Astrocyte of the spinal cord (primary cell): ENCODE results near the gene DNAH3.
A peak's percentile ranks its signal among the peaks of the same experiment; 100 is the strongest.
"Not testable (repeated sequence)": the region's sequence is repeated elsewhere in the genome, so short reads cannot be mapped to it uniquely, and the experiment has no call there.

Source experiments
- DNase-seq: peaks from one replicate; pipeline ENCODE4 v3.0.0; 2011; ENCODE audit warnings: low read depth, low spot score
- H3K4me3 ChIP-seq: 2 replicates; pipeline ENCODE4 v1.5.1; 2011; ENCODE audit warnings: low read depth, mild to moderate bottlenecking, low read length, moderate library complexity
- in situ Hi-C: cut with HindIII; loops from 2 replicates; pipeline ENCODE4 v1.10.0; 2017; ENCODE audit warnings: low sequenced_read_pairs
- TF ChIP-seq, protein P1 (sequence below): IDR thresholded peaks from 2 replicates; pipeline ENCODE4 v1.5.1; 2012; ENCODE audit warnings: low read depth, mild to moderate bottlenecking, low read length, inconsistent platforms

The DNAH3 gene

DNA sequence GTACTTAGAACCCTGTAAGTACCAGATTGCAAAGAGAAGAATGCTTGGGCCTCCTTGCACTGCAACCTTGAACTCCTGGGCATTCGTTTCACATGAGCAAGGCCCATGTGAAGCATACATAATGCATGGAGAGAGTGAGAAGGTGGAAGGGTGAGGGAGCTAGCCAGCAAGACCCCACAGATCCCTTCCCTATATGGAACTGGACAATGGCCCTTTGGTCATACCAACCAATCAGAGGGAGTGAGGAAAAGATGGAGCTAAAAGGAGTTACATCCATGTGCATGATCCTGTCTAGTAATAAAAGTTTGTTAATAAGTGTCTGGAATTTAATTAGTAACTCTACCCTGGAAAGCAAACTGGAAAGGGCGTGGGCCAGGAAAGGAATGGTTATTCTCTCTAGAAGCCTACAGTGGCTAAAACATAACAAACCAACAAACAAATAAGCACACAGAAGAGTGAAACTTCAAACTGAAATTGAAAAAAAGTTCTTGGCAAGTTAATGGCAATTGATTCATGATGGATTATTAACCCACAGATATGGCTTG, 29.6 kb downstream of the DNAH3 start:
- no peak for DNase-seq
- in situ Hi-C loops, result no loop called here
- no peak overlapping the region for H3K4me3 ChIP-seq
- TF ChIP-seq, protein P1, sequence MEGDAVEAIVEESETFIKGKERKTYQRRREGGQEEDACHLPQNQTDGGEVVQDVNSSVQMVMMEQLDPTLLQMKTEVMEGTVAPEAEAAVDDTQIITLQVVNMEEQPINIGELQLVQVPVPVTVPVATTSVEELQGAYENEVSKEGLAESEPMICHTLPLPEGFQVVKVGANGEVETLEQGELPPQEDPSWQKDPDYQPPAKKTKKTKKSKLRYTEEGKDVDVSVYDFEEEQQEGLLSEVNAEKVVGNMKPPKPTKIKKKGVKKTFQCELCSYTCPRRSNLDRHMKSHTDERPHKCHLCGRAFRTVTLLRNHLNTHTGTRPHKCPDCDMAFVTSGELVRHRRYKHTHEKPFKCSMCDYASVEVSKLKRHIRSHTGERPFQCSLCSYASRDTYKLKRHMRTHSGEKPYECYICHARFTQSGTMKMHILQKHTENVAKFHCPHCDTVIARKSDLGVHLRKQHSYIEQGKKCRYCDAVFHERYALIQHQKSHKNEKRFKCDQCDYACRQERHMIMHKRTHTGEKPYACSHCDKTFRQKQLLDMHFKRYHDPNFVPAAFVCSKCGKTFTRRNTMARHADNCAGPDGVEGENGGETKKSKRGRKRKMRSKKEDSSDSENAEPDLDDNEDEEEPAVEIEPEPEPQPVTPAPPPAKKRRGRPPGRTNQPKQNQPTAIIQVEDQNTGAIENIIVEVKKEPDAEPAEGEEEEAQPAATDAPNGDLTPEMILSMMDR, result no peak

DNA sequence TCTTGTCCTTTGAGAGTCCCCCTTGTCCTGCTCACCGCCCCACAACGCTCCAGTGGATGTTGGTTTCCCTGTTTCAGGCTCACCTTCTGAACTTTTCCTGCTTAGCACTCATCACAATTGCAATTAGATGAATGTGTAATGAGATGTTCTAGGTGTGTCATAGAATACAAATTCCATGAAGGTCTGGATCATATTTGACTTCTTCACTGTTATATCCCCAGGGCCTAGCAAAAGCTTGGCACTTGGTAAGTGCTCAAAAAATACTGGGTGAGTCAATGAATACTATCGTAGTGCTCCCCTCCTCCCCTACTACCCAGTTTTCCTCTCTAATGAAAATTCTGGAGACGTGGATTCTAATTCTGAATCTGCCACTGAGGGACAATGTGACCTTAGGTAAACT, 33.1 kb downstream of the DNAH3 start:
- in situ Hi-C loops, result no loop called here
- H3K4me3 ChIP-seq, result no peak overlapping the region
- no peak for DNase-seq
- TF ChIP-seq, protein P1, result no peak

GRCh38 chr16:21116148-21116693, 34.4 kb downstream of the DNAH3 start:
- H3K4me3 ChIP-seq, result no peak overlapping the region
- TF ChIP-seq, protein P1, result no peak
- peak; percentile 3 for DNase-seq
- in situ Hi-C loops, result no loop called here

- H3K4me3 ChIP-seq, DNase-seq, in situ Hi-C loops: not testable (repeated sequence)
Measured at GRCh38 chr16:21115551-21115950, 35.1 kb downstream of the DNAH3 start.

DNA sequence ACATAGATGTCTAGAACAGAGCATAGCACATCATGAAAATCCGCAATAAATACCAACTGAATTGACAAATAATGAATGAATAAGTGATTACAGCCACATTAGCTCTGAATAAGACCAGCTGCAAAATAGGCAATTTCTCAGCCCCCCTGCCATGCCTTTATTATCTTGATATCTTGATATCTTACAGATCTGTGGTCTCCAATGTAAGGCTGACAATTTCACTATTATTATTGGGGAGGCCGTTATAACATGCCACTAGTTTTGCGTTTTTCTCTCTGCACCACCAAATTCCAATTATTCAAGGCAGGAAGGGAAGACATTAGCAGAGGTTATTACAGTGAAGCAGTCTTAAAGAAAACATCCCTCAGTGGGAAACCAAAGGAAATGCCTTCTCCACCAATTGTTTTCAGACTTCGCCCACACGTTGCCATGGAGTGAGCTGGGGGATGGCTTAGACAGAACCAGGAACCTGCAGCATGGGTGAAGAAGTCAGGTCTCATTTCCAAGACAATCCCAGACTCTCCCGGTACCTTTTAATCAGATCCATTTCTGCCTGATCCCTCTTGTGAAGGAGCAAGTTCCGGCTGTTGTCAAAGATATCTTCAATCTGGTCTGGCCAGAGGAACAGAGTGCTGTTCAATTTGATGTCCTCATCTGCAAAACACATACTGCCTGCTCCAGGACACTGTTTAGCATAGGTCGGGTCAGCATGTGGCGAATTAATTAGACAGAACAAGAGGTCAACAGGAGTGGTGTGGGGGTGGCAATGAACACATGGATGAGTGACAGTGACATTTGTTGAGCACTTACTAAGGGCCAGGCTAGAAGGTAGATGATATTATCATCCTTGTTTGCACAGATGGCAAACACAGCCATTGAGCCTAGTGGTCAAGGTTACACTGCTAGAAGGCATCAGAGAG, 46.4 kb downstream of the DNAH3 start:
- peak; percentile 88 for DNase-seq
- TF ChIP-seq, protein P1, result no peak
- in situ Hi-C loops, result no loop called here
- no peak overlapping the region for H3K4me3 ChIP-seq

- DNase-seq, result peak; percentile 10
- no peak overlapping the region for H3K4me3 ChIP-seq
- in situ Hi-C loops, result no loop called here
- TF ChIP-seq, protein P1, result peak; percentile 50
Measured at GRCh38 chr16:21101631-21102420, 48.8 kb downstream of the DNAH3 start.
